ENCODE results near the gene MNDA. TPM values are rescaled to one million over a fixed set of nuclear protein-coding genes. Genes with fewer than 3 reads are reported as not detected.

The MNDA gene
- total and polyA plus RNA-seq, 10 of the 15 experiments (the other 5 are each of a cell fraction or from before 2014, with no cell fraction given) = 20.1 to 91.8 (median 38.0) TPM

GRCh38 chr1:158840236-158840635 lies 9.1 kb downstream of the MNDA start:
- ChIA-PET CTCF (no interaction called here), SMC1A (ENCODE audit: uncharacterized antibody, unreplicated experiment) (interaction anchor here (1.0 kb wide), 1 partner anchor 231 kb away, joined by 3 read pairs; no protein-coding TSS in a partner anchor), RAD21 (ENCODE audit: unreplicated experiment) (no interaction called here), POLR2A (no interaction called here)
- H3K9me3 ChIP-seq (replicated peaks; ENCODE audit: control insufficient read depth, insufficient read depth, low read length) = peaks cover 3% of the 10 kb centered on the region; the same call in 2 of the 3 replicates
- H4K20me1 ChIP-seq (ENCODE audit: control insufficient read depth, insufficient read depth) = no peaks in the 10 kb centered on the region
- ATAC-seq = no peak
- TF ChIP-seq SIX5 (IDR thresholded peaks at IDR 0.05; ENCODE audit: low read depth, low read length, severe bottlenecking) (no peak), IKZF1 (conservative IDR thresholded peaks at IDR 0.05) (no peak), WRNIP1 (IDR thresholded peaks at IDR 0.05; ENCODE audit: borderline replicate concordance, low read depth, low read length) (no peak), EED (IDR thresholded peaks at IDR 0.05; ENCODE audit: low read depth) (no peak), E2F4 (IDR thresholded peaks at IDR 0.05; ENCODE audit: low read depth, low read length) (no peak), RBBP5 (conservative IDR thresholded peaks at IDR 0.05) (no peak)
- 47% methylated on average over 5 of the region's 5 CpGs for WGBS (ENCODE audit: insufficient coverage, insufficient replicate concordance, low lambda C conversion rate, missing lambda C conversion rate)
- H3K9ac ChIP-seq (ENCODE audit: control insufficient read depth, insufficient read depth, low read length) = no peak overlapping the region
- DNase-seq (ENCODE audit: low read depth, low spot score) = no peak
- H3K36me3 ChIP-seq (ENCODE audit: control insufficient read depth in 2 of 2, insufficient read depth in 2 of 2, low read length in 1 of 2) = peaks cover 0 to 2% of the 10 kb centered on the region in 2 experiments; a peak in 1 of 4 replicates
- H3K4me1 ChIP-seq (ENCODE audit: control insufficient read depth, insufficient read depth, low read length) = no peaks in the 10 kb centered on the region
- no peaks in the 10 kb centered on the region for H3K27me3 ChIP-seq (replicated peaks in 1 of 2; ENCODE audit: control insufficient read depth in 2 of 2, insufficient read depth in 2 of 2, low read length in 1 of 2)
- no TSS peak for BruUV-seq (replicated peaks)
- no peak overlapping the region for H2AFZ ChIP-seq (ENCODE audit: control insufficient read depth, low read depth, low read length)
- no peak for FAIRE-seq
- in situ Hi-C loops (cut with MboI) (no loop called here), intact Hi-C loops (cut with micrococcal nuclease; ENCODE audit: unreplicated experiment) (no loop called here)
- no peak overlapping the region for H3K4me3 ChIP-seq
- H3K79me2 ChIP-seq (ENCODE audit: control insufficient read depth, insufficient read depth, low read length) = peaks cover 11% of the 10 kb centered on the region
- H3K27ac ChIP-seq (ENCODE audit: control insufficient read depth, insufficient read depth) = no peak overlapping the region
- no peak overlapping the region for H3K4me2 ChIP-seq (ENCODE audit: control insufficient read depth, insufficient read depth)

- WGBS (ENCODE audit: insufficient coverage, insufficient replicate concordance, low lambda C conversion rate, missing lambda C conversion rate) = 33% methylated on average over 6 of the region's 6 CpGs
- Histone ChIP-seq H3K4me2 (ENCODE audit: control insufficient read depth, insufficient read depth) (no peak overlapping the region), H2AFZ (ENCODE audit: control insufficient read depth, low read depth, low read length) (no peak overlapping the region), H3K27ac (ENCODE audit: control insufficient read depth, insufficient read depth) (no peak overlapping the region), H3K27me3 (replicated peaks in 1 of 2; ENCODE audit: control insufficient read depth in 2 of 2, insufficient read depth in 2 of 2, low read length in 1 of 2) (peaks cover 0 to 2% of the 10 kb centered on the region in 2 experiments; a peak in 1 of 4 replicates), H3K9ac (ENCODE audit: control insufficient read depth, insufficient read depth, low read length) (no peak overlapping the region), H3K79me2 (ENCODE audit: control insufficient read depth, insufficient read depth, low read length) (no peaks in the 10 kb centered on the region), H4K20me1 (ENCODE audit: control insufficient read depth, insufficient read depth) (no peaks in the 10 kb centered on the region), H3K4me3 (no peak overlapping the region), H3K9me3 (replicated peaks; ENCODE audit: control insufficient read depth, insufficient read depth, low read length) (no peaks in the 10 kb centered on the region; the same call in 2 of the 3 replicates), H3K36me3 (ENCODE audit: control insufficient read depth in 2 of 2, insufficient read depth in 2 of 2, low read length in 1 of 2) (no peaks in the 10 kb centered on the region), H3K4me1 (ENCODE audit: control insufficient read depth, insufficient read depth, low read length) (no peaks in the 10 kb centered on the region)
- BruUV-seq (replicated peaks) = no TSS peak
- no peak for TF ChIP-seq STAT1 (conservative IDR thresholded peaks at IDR 0.05)
- no peak for TF ChIP-seq FOXM1 (IDR thresholded peaks at IDR 0.05; ENCODE audit: low read depth, low read length)
- TF ChIP-seq ATF7 (IDR thresholded peaks at IDR 0.05; ENCODE audit: low read depth) = no peak
- no peak for TF ChIP-seq BRCA1 (IDR thresholded peaks at IDR 0.05; ENCODE audit: low read depth, low read length)
- no peak for TF ChIP-seq E2F8 (IDR thresholded peaks at IDR 0.05; ENCODE audit: low read depth, partially characterized antibody)
- no peak for TF ChIP-seq RB1 (IDR thresholded peaks at IDR 0.05; ENCODE audit: borderline replicate concordance)
- in situ Hi-C loops (cut with MboI) (no loop called here), intact Hi-C loops (cut with micrococcal nuclease; ENCODE audit: unreplicated experiment) (no loop called here)
- CTCF ChIA-PET = no interaction called here
- FAIRE-seq (no peak), ATAC-seq (no peak), DNase-seq (ENCODE audit: low read depth, low spot score) (no peak)
- SMC1A ChIA-PET (ENCODE audit: uncharacterized antibody, unreplicated experiment) = no interaction called here
- RAD21 ChIA-PET (ENCODE audit: unreplicated experiment) = no interaction called here
- POLR2A ChIA-PET = no interaction called here
Measured at GRCh38 chr1:158864595-158864994, 33.4 kb downstream of the MNDA start.
